GM18498 (cell line): Measurements from ENCODE around the gene B3GAT3.
"Not testable (repeated sequence)": the region's sequence is repeated elsewhere in the genome, so short reads cannot be mapped to it uniquely, and the experiment has no call there.

Experiments used
- ATAC-seq: cut with Tn5 transposase; IDR thresholded peaks from one replicate; pipeline ENCODE4 v1.9.1; 2021; ENCODE audit warnings: mild to moderate bottlenecking, moderate library complexity; ENCODE audit not compliant: unreplicated experiment

B3GAT3 gene

GRCh38 chr11:62621567-62622470 lies at the start of gene B3GAT3:
Gene B3GAT3, minus strand, starts transcription at chr11:62621986. Its CDS starts 39 bp downstream, at chr11:62621947.
- ATAC-seq = peak; percentile 95

GRCh38 chr11:62671236-62671607 lies 49.4 kb upstream of the B3GAT3 start:
- no peak for ATAC-seq

GRCh38 chr11:62669420-62670161 lies 47.8 kb upstream of the B3GAT3 start:
- no peak for ATAC-seq

GRCh38 chr11:62667460-62667859 lies 45.7 kb upstream of the B3GAT3 start:
- ATAC-seq = no peak

GRCh38 chr11:62666259-62666926 lies 44.6 kb upstream of the B3GAT3 start:
- ATAC-seq = no peak

- peak; percentile 9 for ATAC-seq
These were observed 43.9 kb upstream of the B3GAT3 start for GRCh38 chr11:62665599-62666258.

- ATAC-seq = peak; percentile 89
These were observed 43.4 kb upstream of the B3GAT3 start, which contains the start of the genes C11orf98 and CSKMT for GRCh38 chr11:62665075-62665598. Gene C11orf98, minus strand, starts transcription at chr11:62665210. Its CDS starts 41 bp downstream, at chr11:62665169. Gene CSKMT, plus strand, starts transcription at chr11:62665312. Its CDS starts 568 bp downstream, at chr11:62665880.

- ATAC-seq = peak; percentile 35
These were observed 42.8 kb upstream of the B3GAT3 start for GRCh38 chr11:62664405-62665074.

GRCh38 chr11:62656796-62657429 lies 35.1 kb upstream of the B3GAT3 start:
- ATAC-seq = no peak

GRCh38 chr11:62654297-62654696 lies 32.5 kb upstream of the B3GAT3 start:
- no peak for ATAC-seq

GRCh38 chr11:62652161-62653006 lies 30.6 kb upstream of the B3GAT3 start:
- peak; percentile 22 for ATAC-seq

GRCh38 chr11:62650283-62650682 lies 28.5 kb upstream of the B3GAT3 start:
- ATAC-seq = not testable (repeated sequence)

GRCh38 chr11:62649486-62649885 lies 27.7 kb upstream of the B3GAT3 start:
- no peak for ATAC-seq

GRCh38 chr11:62648967-62649364 lies 27.2 kb upstream of the B3GAT3 start:
- no peak for ATAC-seq

- ATAC-seq = no peak
These were observed 26.6 kb upstream of the B3GAT3 start for GRCh38 chr11:62648185-62648966.

GRCh38 chr11:62647609-62648005 lies 25.8 kb upstream of the B3GAT3 start:
- ATAC-seq = no peak

- ATAC-seq = no peak
These were observed 25.2 kb upstream of the B3GAT3 start for GRCh38 chr11:62646825-62647608.
